Measurements from ENCODE around the gene HELZ2. TPM values are rescaled to one million over a fixed set of nuclear protein-coding genes. Genes with fewer than 3 reads are reported as not detected.

HELZ2 gene
- total RNA-seq, 1 experiment from 2014 or later = 33.4 TPM

GRCh38 chr20:63594043-63594561, 20.1 kb upstream of the HELZ2 start:
- Histone ChIP-seq H3K4me1 (ENCODE audit: insufficient read depth, low read length) (no peaks in the 10 kb centered on the region), H3K9me2 (replicated peaks; ENCODE audit: low read length) (no peaks in the 10 kb centered on the region), H4K20me1 (ENCODE audit: low read length) (no peaks in the 10 kb centered on the region), H3K9me3 (ENCODE audit: low read length) (no peaks in the 10 kb centered on the region), H3F3A (ENCODE audit: low read length, unreplicated experiment) (no peaks in the 10 kb centered on the region), H3K36me3 (ENCODE audit: low read depth, low read length) (no peaks in the 10 kb centered on the region; the same call in none of the 2 replicates), H3K27me3 (ENCODE audit: low read length) (no peaks in the 10 kb centered on the region), H3K4me2 (ENCODE audit: low read length) (no peak overlapping the region), H3K9ac (ENCODE audit: low read length) (no peak overlapping the region), H3K4me3 (ENCODE audit: low read length) (no peak overlapping the region), H3K79me2 (ENCODE audit: low read length) (no peaks in the 10 kb centered on the region), H3K27ac (ENCODE audit: low read length) (no peak overlapping the region), H2AFZ (ENCODE audit: low read length) (no peak overlapping the region)
- DNase-seq (peak; percentile 8), ATAC-seq (0 out of 2 replicates have a peak, but pooled peaks have one; percentile 20)
- ChIA-PET POLR2A (ENCODE audit: unreplicated experiment) (no interaction called here), CTCF (no interaction called here)
- TF ChIP-seq CTCF (conservative IDR thresholded peaks at IDR 0.05; ENCODE audit: low read depth, low read length) (no peak), EZH2 (IDR thresholded peaks at IDR 0.05; ENCODE audit: low read length, unreplicated experiment) (no peak), EZH2phosphoT487 (IDR thresholded peaks at IDR 0.05; ENCODE audit: borderline replicate concordance, low read length) (no peak)
- BruUV-seq (replicated peaks) = no TSS peak
- intact Hi-C loops (cut with micrococcal nuclease) = no loop called here

- no peak for TF ChIP-seq CTCF (conservative IDR thresholded peaks at IDR 0.05; ENCODE audit: low read depth, low read length)
- no peak for TF ChIP-seq EZH2 (IDR thresholded peaks at IDR 0.05; ENCODE audit: low read length, unreplicated experiment)
- no peak for TF ChIP-seq EZH2phosphoT487 (IDR thresholded peaks at IDR 0.05; ENCODE audit: borderline replicate concordance, low read length)
- intact Hi-C loops (cut with micrococcal nuclease) = no loop called here
- ChIA-PET CTCF (no interaction called here), POLR2A (ENCODE audit: unreplicated experiment) (no interaction called here)
- no peaks in the 10 kb centered on the region for H3K79me2 ChIP-seq (ENCODE audit: low read length)
- no peaks in the 10 kb centered on the region for H3F3A ChIP-seq (ENCODE audit: low read length, unreplicated experiment)
- H2AFZ ChIP-seq (ENCODE audit: low read length) = no peak overlapping the region
- H3K9me3 ChIP-seq (ENCODE audit: low read length) = no peaks in the 10 kb centered on the region
- no peaks in the 10 kb centered on the region; the same call in none of the 2 replicates for H3K36me3 ChIP-seq (ENCODE audit: low read depth, low read length)
- no peak for DNase-seq
- no peak overlapping the region for H3K27ac ChIP-seq (ENCODE audit: low read length)
- no peak for ATAC-seq
- H3K27me3 ChIP-seq (ENCODE audit: low read length) = no peaks in the 10 kb centered on the region
- no peaks in the 10 kb centered on the region for H3K9me2 ChIP-seq (replicated peaks; ENCODE audit: low read length)
- H4K20me1 ChIP-seq (ENCODE audit: low read length) = no peaks in the 10 kb centered on the region
- H3K4me2 ChIP-seq (ENCODE audit: low read length) = no peak overlapping the region
- no peak overlapping the region for H3K9ac ChIP-seq (ENCODE audit: low read length)
- no peaks in the 10 kb centered on the region for H3K4me1 ChIP-seq (ENCODE audit: insufficient read depth, low read length)
- no TSS peak for BruUV-seq (replicated peaks)
- no peak overlapping the region for H3K4me3 ChIP-seq (ENCODE audit: low read length)
Observed at GRCh38 chr20:63592661-63593060, 18.6 kb upstream of the HELZ2 start.

- no peaks in the 10 kb centered on the region for H4K20me1 ChIP-seq (ENCODE audit: low read length)
- no peak overlapping the region for H3K27ac ChIP-seq (ENCODE audit: low read length)
- intact Hi-C loops (cut with micrococcal nuclease) = no loop called here
- ATAC-seq (no peak), DNase-seq (no peak)
- H3F3A ChIP-seq (ENCODE audit: low read length, unreplicated experiment) = no peaks in the 10 kb centered on the region
- no peak overlapping the region for H3K9ac ChIP-seq (ENCODE audit: low read length)
- no peaks in the 10 kb centered on the region for H3K27me3 ChIP-seq (ENCODE audit: low read length)
- POLR2A ChIA-PET (ENCODE audit: unreplicated experiment) = no interaction called here
- no peak overlapping the region for H2AFZ ChIP-seq (ENCODE audit: low read length)
- no peaks in the 10 kb centered on the region; the same call in none of the 2 replicates for H3K36me3 ChIP-seq (ENCODE audit: low read depth, low read length)
- H3K9me2 ChIP-seq (replicated peaks; ENCODE audit: low read length) = no peaks in the 10 kb centered on the region
- TF ChIP-seq CTCF (conservative IDR thresholded peaks at IDR 0.05; ENCODE audit: low read depth, low read length) (no peak), EZH2phosphoT487 (IDR thresholded peaks at IDR 0.05; ENCODE audit: borderline replicate concordance, low read length) (no peak), EZH2 (IDR thresholded peaks at IDR 0.05; ENCODE audit: low read length, unreplicated experiment) (no peak)
- H3K79me2 ChIP-seq (ENCODE audit: low read length) = no peaks in the 10 kb centered on the region
- CTCF ChIA-PET = no interaction called here
- H3K9me3 ChIP-seq (ENCODE audit: low read length) = no peaks in the 10 kb centered on the region
- no peaks in the 10 kb centered on the region for H3K4me1 ChIP-seq (ENCODE audit: insufficient read depth, low read length)
- no peak overlapping the region for H3K4me3 ChIP-seq (ENCODE audit: low read length)
- no TSS peak for BruUV-seq (replicated peaks)
- no peak overlapping the region for H3K4me2 ChIP-seq (ENCODE audit: low read length)
Observed at GRCh38 chr20:63591786-63592355, 17.8 kb upstream of the HELZ2 start.

Data from PC-3 (cell line).